GM12865 (cell line): ENCODE results near the gene TRAF6.

Source experiments
- DNase-seq: peaks from one replicate; pipeline ENCODE4 v3.0.0; 2010; ENCODE audit warnings: low read depth
- H3K4me3 ChIP-seq: 2 replicates; pipeline ENCODE4 v1.5.1; 2011; ENCODE audit warnings: mild to moderate bottlenecking, low read depth, low read length, control low read depth
- TF ChIP-seq, protein P1 (sequence below): IDR thresholded peaks from 2 replicates; pipeline ENCODE4 v1.5.1; 2011; ENCODE audit warnings: low read length, control low read depth, low read depth, inconsistent platforms; ENCODE audit not compliant: insufficient read depth; ENCODE audit errors: missing control alignments

TRAF6 gene

DNA sequence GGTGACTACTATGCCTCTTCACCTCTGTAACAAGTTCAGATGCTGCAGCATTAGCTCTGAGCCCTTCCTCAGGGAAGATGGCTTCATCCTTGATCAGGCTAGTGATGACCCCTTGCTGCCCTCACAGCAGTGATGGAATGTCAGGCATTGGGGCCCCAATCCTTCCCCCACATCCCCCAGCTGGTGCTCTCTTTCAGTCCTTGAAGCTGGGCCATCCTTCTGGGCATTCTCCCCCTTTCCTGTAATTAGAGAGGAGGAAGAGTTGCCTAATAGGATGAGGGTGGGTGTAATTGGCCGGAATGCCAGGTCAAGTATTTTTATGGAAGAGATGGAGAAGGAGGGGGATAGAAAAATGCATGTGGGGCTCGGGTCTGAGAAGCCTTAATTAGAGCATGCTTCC, 62.6 kb downstream of the TRAF6 start:
- DNase-seq = no peak
- TF ChIP-seq, protein P1, sequence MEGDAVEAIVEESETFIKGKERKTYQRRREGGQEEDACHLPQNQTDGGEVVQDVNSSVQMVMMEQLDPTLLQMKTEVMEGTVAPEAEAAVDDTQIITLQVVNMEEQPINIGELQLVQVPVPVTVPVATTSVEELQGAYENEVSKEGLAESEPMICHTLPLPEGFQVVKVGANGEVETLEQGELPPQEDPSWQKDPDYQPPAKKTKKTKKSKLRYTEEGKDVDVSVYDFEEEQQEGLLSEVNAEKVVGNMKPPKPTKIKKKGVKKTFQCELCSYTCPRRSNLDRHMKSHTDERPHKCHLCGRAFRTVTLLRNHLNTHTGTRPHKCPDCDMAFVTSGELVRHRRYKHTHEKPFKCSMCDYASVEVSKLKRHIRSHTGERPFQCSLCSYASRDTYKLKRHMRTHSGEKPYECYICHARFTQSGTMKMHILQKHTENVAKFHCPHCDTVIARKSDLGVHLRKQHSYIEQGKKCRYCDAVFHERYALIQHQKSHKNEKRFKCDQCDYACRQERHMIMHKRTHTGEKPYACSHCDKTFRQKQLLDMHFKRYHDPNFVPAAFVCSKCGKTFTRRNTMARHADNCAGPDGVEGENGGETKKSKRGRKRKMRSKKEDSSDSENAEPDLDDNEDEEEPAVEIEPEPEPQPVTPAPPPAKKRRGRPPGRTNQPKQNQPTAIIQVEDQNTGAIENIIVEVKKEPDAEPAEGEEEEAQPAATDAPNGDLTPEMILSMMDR = no peak
- no peak overlapping the region for H3K4me3 ChIP-seq

DNA sequence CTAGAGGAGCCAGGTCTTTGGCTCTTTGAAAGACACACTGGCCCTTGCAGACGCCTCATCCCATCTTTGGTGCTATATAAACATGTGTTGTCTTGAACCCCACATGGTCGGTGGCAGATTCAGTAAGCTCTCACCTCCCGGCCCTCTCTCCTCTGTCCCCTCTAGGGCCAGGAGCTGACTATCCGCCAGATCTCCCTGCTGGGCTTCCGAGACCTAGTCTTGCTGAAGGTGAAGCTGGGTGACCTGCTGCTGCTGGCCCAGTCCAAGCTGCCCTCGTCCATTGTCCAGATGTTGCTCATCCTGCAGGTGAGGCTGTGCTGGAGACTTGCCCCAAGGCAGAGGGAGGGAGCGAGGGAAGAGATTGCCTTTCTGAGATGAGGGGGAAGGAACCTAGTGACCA, 63.9 kb downstream of the TRAF6 start:
- DNase-seq = no peak
- no peak overlapping the region for H3K4me3 ChIP-seq
- TF ChIP-seq, protein P1 = no peak

DNA sequence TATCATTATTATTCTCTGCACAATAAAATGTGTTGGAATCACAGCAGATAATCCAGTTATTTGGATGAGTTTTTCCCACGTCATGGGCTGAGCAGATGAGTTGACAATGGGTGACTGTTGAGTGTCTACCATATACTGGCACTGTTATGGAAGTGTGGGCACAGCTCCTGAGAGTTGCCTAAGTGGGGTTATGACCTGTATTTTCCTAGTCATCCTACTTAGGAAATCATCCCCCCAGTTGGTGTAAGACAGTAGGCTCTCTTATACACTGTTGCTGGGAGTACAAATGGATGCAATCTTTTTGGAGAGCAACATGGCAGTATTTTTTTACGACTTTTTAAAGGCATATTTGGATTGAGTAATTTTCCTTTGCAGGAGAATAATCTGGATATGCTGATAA, 66.4 kb downstream of the TRAF6 start:
- no peak overlapping the region for H3K4me3 ChIP-seq
- TF ChIP-seq, protein P1 = no peak
- no peak for DNase-seq

DNA sequence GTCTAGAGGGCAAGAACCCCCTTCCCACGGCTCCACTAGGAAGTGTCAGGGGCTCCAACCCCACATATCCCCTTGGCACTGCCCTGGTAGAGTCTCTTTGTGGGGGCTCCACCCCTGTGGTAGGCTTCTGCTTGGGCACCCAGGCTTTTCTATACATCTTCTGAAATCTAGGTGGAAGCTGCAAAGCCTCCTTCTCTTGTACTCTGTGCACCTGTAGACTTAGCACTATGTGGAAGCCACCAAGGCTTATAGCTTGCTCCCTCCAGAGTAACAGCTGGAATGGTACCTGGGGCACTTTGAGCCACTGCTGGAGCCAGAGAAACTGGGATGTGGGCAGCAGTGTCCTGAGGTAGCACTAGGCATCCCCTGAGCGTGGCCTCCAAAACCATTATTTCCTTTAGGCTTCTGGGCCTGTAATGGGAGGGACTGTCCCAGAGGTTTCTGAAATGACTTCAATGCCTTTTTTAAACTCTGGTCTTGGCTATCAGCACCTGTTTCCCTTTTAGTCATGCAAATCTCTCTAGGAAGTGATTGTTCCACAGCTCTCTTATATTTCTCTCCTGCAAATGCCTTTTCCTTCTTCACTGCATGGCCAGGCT, 68.4 kb downstream of the TRAF6 start:
- H3K4me3 ChIP-seq = no peak overlapping the region
- DNase-seq = peak; percentile 53
- TF ChIP-seq, protein P1 = no peak

DNA sequence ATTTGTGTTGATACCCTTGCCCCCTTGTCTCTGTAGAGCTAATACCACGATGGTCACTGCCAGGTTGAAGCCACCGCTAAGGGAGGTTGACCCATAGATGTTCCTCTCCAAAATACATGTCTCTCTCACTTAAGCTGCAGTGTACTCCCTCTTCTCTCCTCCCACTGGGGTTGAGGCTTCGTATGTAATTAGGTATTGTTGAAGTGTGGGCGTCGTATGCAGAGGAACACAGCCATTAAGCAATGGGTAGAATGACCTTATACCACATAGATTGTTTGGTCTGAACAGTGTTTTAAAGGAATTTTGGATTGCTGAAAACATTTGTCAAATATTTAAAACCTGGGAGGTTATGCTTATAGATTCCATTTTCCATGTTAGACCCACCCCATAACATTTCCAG, 71.9 kb downstream of the TRAF6 start:
- no peak for DNase-seq
- TF ChIP-seq, protein P1 = no peak
- no peak overlapping the region for H3K4me3 ChIP-seq

DNA sequence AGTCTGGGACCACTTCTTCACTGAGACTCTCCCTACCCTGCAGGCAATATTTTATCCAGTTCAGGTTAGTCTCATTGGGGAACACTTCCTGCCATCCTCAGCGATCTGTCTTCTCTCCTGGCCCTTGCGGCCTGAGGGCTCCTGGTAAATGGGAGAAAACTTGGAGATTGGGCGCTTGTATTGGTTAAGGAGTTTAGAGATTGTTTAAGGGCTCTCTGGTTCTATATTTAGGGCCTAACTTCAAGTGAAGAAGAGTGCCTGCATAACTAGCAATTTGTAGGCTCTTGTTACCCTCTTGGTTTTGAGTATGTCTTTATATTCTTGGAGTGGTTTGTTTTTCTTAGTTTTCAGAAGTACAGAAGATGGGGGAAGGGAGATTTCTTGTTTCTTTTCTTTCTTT, 72.7 kb downstream of the TRAF6 start:
- TF ChIP-seq, protein P1 = no peak

More for the DNA sequence above, 72.7 kb downstream of the TRAF6 start:
- no peak overlapping the region for H3K4me3 ChIP-seq
- no peak for DNase-seq
